KOPT-K1 (cell line): ENCODE measurements around the gene CCDC8.

ENCODE experiments used
- H3K27ac ChIP-seq: fragments of 200-600 bp; sonication (generic); 2 replicates; pipeline ENCODE4 v1.5.1; 2016; ENCODE audit warnings: antibody characterized with exemption, mild to moderate bottlenecking, low read depth, low read length; ENCODE audit not compliant: poor library complexity, severe bottlenecking
- H3K36me3 ChIP-seq: fragments of 200-600 bp; sonication (generic); 2 replicates; pipeline ENCODE4 v1.5.1; 2017; ENCODE audit warnings: antibody characterized with exemption, mild to moderate bottlenecking, low read length, moderate library complexity; ENCODE audit not compliant: insufficient read depth
- H3K9me3 ChIP-seq: fragments of 200-600 bp; sonication (generic); 2 replicates; pipeline ENCODE4 v1.5.1; 2017; ENCODE audit warnings: antibody characterized with exemption, low read length, mild to moderate bottlenecking; ENCODE audit not compliant: insufficient read depth, poor library complexity, severe bottlenecking

Gene CCDC8

GRCh38 chr19:46393456-46394401 lies 19.6 kb downstream of the CCDC8 start:
- no peak overlapping the region for H3K27ac ChIP-seq

GRCh38 chr19:46392837-46393236 lies 20.5 kb downstream of the CCDC8 start:
- no peak overlapping the region for H3K27ac ChIP-seq
- H3K9me3 ChIP-seq, result no peaks in the 10 kb centered on the region
- peaks cover 58% of the 10 kb centered on the region for H3K36me3 ChIP-seq

More at GRCh38 chr19:46393456-46394401, 19.6 kb downstream of the CCDC8 start:
- Histone ChIP-seq H3K36me3 (peaks cover 49% of the 10 kb centered on the region), H3K9me3 (no peaks in the 10 kb centered on the region)

GRCh38 chr19:46392252-46392801 lies 21.0 kb downstream of the CCDC8 start:
- Histone ChIP-seq H3K36me3 (peaks cover 63% of the 10 kb centered on the region), H3K27ac (no peak overlapping the region), H3K9me3 (no peaks in the 10 kb centered on the region)

GRCh38 chr19:46391296-46392251 lies 21.8 kb downstream of the CCDC8 start:
- Histone ChIP-seq H3K36me3 (peaks cover 71% of the 10 kb centered on the region), H3K27ac (no peak overlapping the region), H3K9me3 (no peaks in the 10 kb centered on the region)

- no peak overlapping the region for H3K27ac ChIP-seq
- no peaks in the 10 kb centered on the region for H3K9me3 ChIP-seq
- H3K36me3 ChIP-seq, result peaks cover 76% of the 10 kb centered on the region
Observed at GRCh38 chr19:46390866-46391265, 22.5 kb downstream of the CCDC8 start.

GRCh38 chr19:46390121-46390858 lies 23.1 kb downstream of the CCDC8 start:
- H3K9me3 ChIP-seq, result no peaks in the 10 kb centered on the region
- H3K36me3 ChIP-seq, result peaks cover 81% of the 10 kb centered on the region
- no peak overlapping the region for H3K27ac ChIP-seq

- no peaks in the 10 kb centered on the region for H3K9me3 ChIP-seq
- peaks cover 98% of the 10 kb centered on the region for H3K36me3 ChIP-seq
- no peak overlapping the region for H3K27ac ChIP-seq
Observed at GRCh38 chr19:46388311-46389095, 24.9 kb downstream of the CCDC8 start.

- peaks cover 98% of the 10 kb centered on the region for H3K36me3 ChIP-seq
- no peaks in the 10 kb centered on the region for H3K9me3 ChIP-seq
- no peak overlapping the region for H3K27ac ChIP-seq
Observed at GRCh38 chr19:46387713-46388130, 25.6 kb downstream of the CCDC8 start.

- H3K9me3 ChIP-seq, result no peaks in the 10 kb centered on the region
- no peak overlapping the region for H3K27ac ChIP-seq
- H3K36me3 ChIP-seq, result peaks cover 98% of the 10 kb centered on the region
Observed at GRCh38 chr19:46386996-46387712, 26.2 kb downstream of the CCDC8 start.

GRCh38 chr19:46386151-46386550 lies 27.2 kb downstream of the CCDC8 start:
- Histone ChIP-seq H3K27ac (no peak overlapping the region), H3K36me3 (peaks cover 98% of the 10 kb centered on the region)

GRCh38 chr19:46385636-46386035 lies 27.7 kb downstream of the CCDC8 start:
- no peaks in the 10 kb centered on the region for H3K9me3 ChIP-seq
- H3K36me3 ChIP-seq, result peaks cover 98% of the 10 kb centered on the region
- no peak overlapping the region for H3K27ac ChIP-seq

More at GRCh38 chr19:46386151-46386550, 27.2 kb downstream of the CCDC8 start:
- no peaks in the 10 kb centered on the region for H3K9me3 ChIP-seq

- H3K9me3 ChIP-seq, result no peaks in the 10 kb centered on the region
- no peak overlapping the region for H3K27ac ChIP-seq
- peaks cover 98% of the 10 kb centered on the region for H3K36me3 ChIP-seq
Observed at GRCh38 chr19:46384396-46384795, 29.0 kb downstream of the CCDC8 start.

GRCh38 chr19:46383846-46384245 lies 29.5 kb downstream of the CCDC8 start:
- H3K9me3 ChIP-seq, result no peaks in the 10 kb centered on the region
- H3K27ac ChIP-seq, result no peak overlapping the region
- H3K36me3 ChIP-seq, result peaks cover 98% of the 10 kb centered on the region
